Bone marrow (tissue), 2 donors: ENCODE results near the gene CYP2D6.

ENCODE experiments used
- DNase-seq, 2 donors: peaks; one replicate each; lab custom pipeline; 2025; lab: John Stamatoyannopoulos, UW

Gene CYP2D6

GRCh38 chr22:42084874-42085273 lies 45.7 kb downstream of the CYP2D6 start:
- no peak for DNase-seq

GRCh38 chr22:42083119-42083518 lies 47.5 kb downstream of the CYP2D6 start:
- DNase-seq = no peak

GRCh38 chr22:42080287-42080686 lies 50.3 kb downstream of the CYP2D6 start:
- DNase-seq = no peak

- peak; percentile 94 to 97 for DNase-seq
Observed at GRCh38 chr22:42079319-42080251, 51.0 kb downstream of the CYP2D6 start, which contains the start of gene SMDT1. Gene SMDT1 (plus strand): TSS chr22:42079700. CDS start chr22:42079769, 69 bp downstream.

- DNase-seq = no peak
Observed at GRCh38 chr22:42078469-42079318, 51.9 kb downstream of the CYP2D6 start.

GRCh38 chr22:42077486-42078125 lies 53.0 kb downstream of the CYP2D6 start:
- no peak for DNase-seq

- DNase-seq = no peak
Observed at GRCh38 chr22:42076764-42077485, 53.7 kb downstream of the CYP2D6 start.
